GM12892 (cell line): ENCODE results near the gene CRB2.

Experiments used
- POLR2A ChIP-seq: IDR thresholded peaks from 2 replicates; pipeline ENCODE4 v1.6.1; 2011; ENCODE audit warnings: low read depth, low read length, control low read depth
- POLR2AphosphoS5 ChIP-seq: IDR thresholded peaks from 2 replicates; pipeline ENCODE4 v1.6.1; 2011; ENCODE audit warnings: low read depth, low read length, control low read depth
- TAF1 ChIP-seq: IDR thresholded peaks from 2 replicates; pipeline ENCODE4 v1.6.1; 2011; ENCODE audit warnings: low read depth, mild to moderate bottlenecking, control low read depth, low read length, borderline replicate concordance

- TF ChIP-seq POLR2A: no peak
- no peak for TF ChIP-seq POLR2AphosphoS5
- TF ChIP-seq TAF1: no peak
Observed at GRCh38 chr9:123389070-123389469, 33.1 kb downstream of the CRB2 start.
